Endothelial cell of umbilical vein (primary cell): ENCODE measurements around the gene PSMD5. TPM values are rescaled to one million over a fixed set of nuclear protein-coding genes. Genes with fewer than 3 reads are reported as not detected.

Source experiments
- BruUV-seq: library from RNA; stranded (reverse); fragments of 400-500 nt; replicated peaks from 2 replicates; lab custom pipeline; 2021; lab: Mats Ljungman, UMichigan
- CTCF ChIA-PET: fragments of 300-600, 350-600 bp; sonication (Branson Sonifier 250); formaldehyde crosslinking; loops from one replicate; lab custom pipeline; 2021; ENCODE audit warnings: antibody characterized with exemption, inconsistent platforms; lab: Charles Lee
- POLR2A ChIA-PET: fragments of 300-600, 350-600 bp; sonication (Branson Sonifier 250); formaldehyde crosslinking; loops from one replicate; lab custom pipeline; 2021; ENCODE audit warnings: antibody characterized with exemption, inconsistent platforms; lab: Charles Lee
- DNase-seq: peaks from one replicate; pipeline ENCODE4 v3.0.0-alpha.2; 2011; ENCODE audit warnings: low read depth, low spot score
- FAIRE-seq: peaks from 2 replicates; lab custom pipeline; 2011; peaks lifted over from hg19 to GRCh38; lab: Jason Lieb, UNC
- H2AFZ ChIP-seq: 2 replicates; pipeline ENCODE4 v1.6.0; 2012; ENCODE audit warnings: low read depth, low read length, control low read depth, inconsistent platforms
- H3K27ac ChIP-seq: 2 replicates; pipeline ENCODE4 v1.5.1; 2011; ENCODE audit warnings: low read depth, mild to moderate bottlenecking, control low read depth, low read length, moderate library complexity; ENCODE audit not compliant: insufficient read depth
- H3K27me3 ChIP-seq, 2 experiments: 2 replicates each; pipeline versions ENCODE4 v1.6.0 to v1.6.1; 2011; ENCODE audit warnings: low read length in 2 of 2, mixed read lengths in 1 of 2; ENCODE audit not compliant: control insufficient read depth in 2 of 2, insufficient read depth in 2 of 2
- H3K36me3 ChIP-seq, 2 experiments: 2 replicates in 1 of 2; 3 replicates in 1 of 2; pipeline ENCODE4 v1.5.1; 2011; ENCODE audit warnings: low read length in 2 of 2, mild to moderate bottlenecking in 1 of 2, moderate library complexity in 1 of 2; ENCODE audit not compliant: control insufficient read depth in 2 of 2, insufficient read depth in 2 of 2; ENCODE audit errors: extremely low read depth in 1 of 2
- H3K4me1 ChIP-seq: 3 replicates; pipeline ENCODE4 v1.5.1; 2011; ENCODE audit warnings: mild to moderate bottlenecking, low read length; ENCODE audit not compliant: control insufficient read depth, insufficient read depth; ENCODE audit errors: extremely low read depth
- H3K4me2 ChIP-seq: 2 replicates; pipeline ENCODE4 v1.6.1; 2011; ENCODE audit warnings: low read length, control low read depth, mixed read lengths; ENCODE audit not compliant: insufficient read depth
- H3K4me3 ChIP-seq, 3 experiments: fragments of 200-600 bp in 1 of 3; sonication (generic), shearing (Covaris generic) in 1 of 3; replicated peaks in 1 of 3; 2 replicates each; pipeline ENCODE4 v1.5.1; 2011 to 2016; ENCODE audit warnings: control low read depth in 3 of 3, low read length in 3 of 3, mild to moderate bottlenecking in 2 of 3, inconsistent platforms in 1 of 3, low read depth in 1 of 3, moderate library complexity in 1 of 3; ENCODE audit not compliant: insufficient read depth in 1 of 3
- H3K79me2 ChIP-seq: 2 replicates; pipeline ENCODE4 v1.6.0; 2012; ENCODE audit warnings: low read length, inconsistent platforms; ENCODE audit not compliant: control insufficient read depth, insufficient read depth
- H3K9ac ChIP-seq: replicated peaks from 2 replicates; pipeline ENCODE3; 2011; ENCODE audit warnings: low read length, control low read depth; ENCODE audit not compliant: insufficient read depth; ENCODE audit errors: extremely low read depth
- H3K9me1 ChIP-seq: replicated peaks from 3 replicates; pipeline ENCODE4 v1.6.0; 2011; ENCODE audit warnings: mild to moderate bottlenecking, low read length; ENCODE audit not compliant: control insufficient read depth, insufficient read depth; ENCODE audit errors: extremely low read depth
- H3K9me3 ChIP-seq: replicated peaks from 2 replicates; pipeline ENCODE4 v1.5.1; 2012; ENCODE audit warnings: low read length, inconsistent platforms; ENCODE audit not compliant: control insufficient read depth, insufficient read depth
- H4K20me1 ChIP-seq: replicated peaks from 2 replicates; pipeline ENCODE3; 2011; ENCODE audit warnings: mild to moderate bottlenecking, low read length; ENCODE audit not compliant: control insufficient read depth, insufficient read depth; ENCODE audit errors: extremely low read depth
- EZH2 ChIP-seq: IDR thresholded peaks from 2 replicates; pipeline ENCODE4 v1.6.1; 2012; ENCODE audit warnings: borderline replicate concordance, low read depth, mild to moderate bottlenecking, moderate library complexity, low read length, inconsistent platforms; ENCODE audit not compliant: severe bottlenecking
- FOS ChIP-seq: IDR thresholded peaks from 2 replicates; pipeline ENCODE4 v1.6.1; 2011; ENCODE audit warnings: mild to moderate bottlenecking, low read length, moderate library complexity, borderline replicate concordance; ENCODE audit not compliant: insufficient read depth
- GATA2 ChIP-seq: IDR thresholded peaks from 2 replicates; pipeline ENCODE4 v1.7.0; 2011; ENCODE audit warnings: low read depth, mild to moderate bottlenecking, moderate library complexity, mixed read lengths, low read length; ENCODE audit not compliant: insufficient read length, insufficient read depth
- JUN ChIP-seq: IDR thresholded peaks from 2 replicates; pipeline ENCODE4 v1.6.1; 2011; ENCODE audit warnings: borderline replicate concordance, low read depth; ENCODE audit not compliant: insufficient read length, insufficient read depth
- MAX ChIP-seq: IDR thresholded peaks from 2 replicates; pipeline ENCODE4 v1.6.1; 2011; ENCODE audit not compliant: insufficient read depth, insufficient read length
- MYC ChIP-seq: IDR thresholded peaks from one replicate; pipeline ENCODE4 v1.6.1; 2011; ENCODE audit warnings: mild to moderate bottlenecking, low read depth, low read length
- POLR2A ChIP-seq: IDR thresholded peaks from 2 replicates; pipeline ENCODE4 v1.6.1; 2012; ENCODE audit warnings: low read depth, mild to moderate bottlenecking, control low read depth, low read length
- POLR2AphosphoS5 ChIP-seq: IDR thresholded peaks from 2 replicates; pipeline ENCODE4 v1.6.1; 2012; ENCODE audit warnings: low read depth, mild to moderate bottlenecking, control low read depth, low read length, moderate library complexity; ENCODE audit not compliant: insufficient read depth
- dilution Hi-C: fragments of 300-500 bp; cut with MboI; formaldehyde crosslinking; loops from one replicate; pipeline ENCODE4 v1.15.0; 2019; ENCODE audit warnings: low sequenced_read_pairs; ENCODE audit not compliant: extremely low pct_ligation_motif_present
- intact Hi-C: fragments of 100-400 bp; cut with micrococcal nuclease; formaldehyde crosslinking; loops from one replicate; pipeline ENCODE4 v1.10.0; 2022
- polyA plus RNA-seq, 4 experiments: library from polyadenylated mRNA; depleted of rRNA in 3 of 4; stranded (reverse) in 3 of 4; unstranded in 1 of 4; fragments of >200 nt; gene quantifications; 2 replicates each; pipeline versions ENCODE4 v1.2.1 to v1.2.3, GENCODE V29; 2011 to 2012; ENCODE audit warnings: missing spikeins in 1 of 4
- total RNA-seq: library from RNA; stranded (reverse); gene quantifications from 2 replicates; pipeline ENCODE4 v1.2.3, GENCODE V29; 2021
- TF ChIP-seq, protein P1 (sequence below), 2 donors: IDR thresholded peaks; 1 replicate in 1 of 2; 2 replicates in 1 of 2; pipeline ENCODE4 v1.5.1; 2011; ENCODE audit warnings: low read length in 2 of 2, mild to moderate bottlenecking in 2 of 2, moderate library complexity in 2 of 2, control low read depth in 1 of 2, inconsistent platforms in 1 of 2, low read depth in 1 of 2; ENCODE audit not compliant: insufficient read depth in 1 of 2; ENCODE audit errors: extremely low read depth in 1 of 2

The PSMD5 gene
- total and polyA plus RNA-seq, 2 donors (not counting 3 experiments of a cell fraction or from before 2014, with no cell fraction given): 20.4 to 70.2 TPM

- Histone ChIP-seq H3K27ac (no peak overlapping the region), H3K27me3 (no peaks in the 10 kb centered on the region), H3K9me1 (no peaks in the 10 kb centered on the region), H3K9me3 (no peaks in the 10 kb centered on the region), H2AFZ (no peak overlapping the region), H3K9ac (no peak overlapping the region), H3K4me1 (peaks cover 20% of the 10 kb centered on the region), H4K20me1 (no peaks in the 10 kb centered on the region), H3K36me3 (no peaks in the 10 kb centered on the region), H3K4me2 (no peak overlapping the region), H3K79me2 (no peaks in the 10 kb centered on the region), H3K4me3 (no peak overlapping the region)
- dilution Hi-C loops (no loop called here), intact Hi-C loops (no loop called here)
- TF ChIP-seq POLR2A (no peak), JUN (no peak), EZH2 (no peak), GATA2 (no peak), MYC (no peak), MAX (no peak), FOS (no peak), POLR2AphosphoS5 (no peak)
- TF ChIP-seq, protein P1, sequence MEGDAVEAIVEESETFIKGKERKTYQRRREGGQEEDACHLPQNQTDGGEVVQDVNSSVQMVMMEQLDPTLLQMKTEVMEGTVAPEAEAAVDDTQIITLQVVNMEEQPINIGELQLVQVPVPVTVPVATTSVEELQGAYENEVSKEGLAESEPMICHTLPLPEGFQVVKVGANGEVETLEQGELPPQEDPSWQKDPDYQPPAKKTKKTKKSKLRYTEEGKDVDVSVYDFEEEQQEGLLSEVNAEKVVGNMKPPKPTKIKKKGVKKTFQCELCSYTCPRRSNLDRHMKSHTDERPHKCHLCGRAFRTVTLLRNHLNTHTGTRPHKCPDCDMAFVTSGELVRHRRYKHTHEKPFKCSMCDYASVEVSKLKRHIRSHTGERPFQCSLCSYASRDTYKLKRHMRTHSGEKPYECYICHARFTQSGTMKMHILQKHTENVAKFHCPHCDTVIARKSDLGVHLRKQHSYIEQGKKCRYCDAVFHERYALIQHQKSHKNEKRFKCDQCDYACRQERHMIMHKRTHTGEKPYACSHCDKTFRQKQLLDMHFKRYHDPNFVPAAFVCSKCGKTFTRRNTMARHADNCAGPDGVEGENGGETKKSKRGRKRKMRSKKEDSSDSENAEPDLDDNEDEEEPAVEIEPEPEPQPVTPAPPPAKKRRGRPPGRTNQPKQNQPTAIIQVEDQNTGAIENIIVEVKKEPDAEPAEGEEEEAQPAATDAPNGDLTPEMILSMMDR (IDR thresholded peaks at IDR 0.05; ENCODE audit: extremely low read depth in 1 of 2, insufficient read depth in 1 of 2, low read depth in 1 of 2, low read length in 2 of 2): no peak
- POLR2A ChIA-PET: no interaction called here
- CTCF ChIA-PET: interaction anchor here (1.2 to 3.1 kb wide), 4 partner anchors 12 to 93 kb away, joined by 3 to 9 read pairs (median 6); partner anchors contain the start of gene PHF19
- FAIRE-seq (no peak), DNase-seq (no peak)
- BruUV-seq: no TSS peak
These were observed 45.9 kb upstream of the PSMD5 start for GRCh38 chr9:120888626-120889025.
